Neural cell (in vitro differentiated cells): ENCODE data around the gene KCNH2. TPM values are rescaled to one million over a fixed set of nuclear protein-coding genes. Genes with fewer than 3 reads are reported as not detected.

Experiments used
- H2AFZ ChIP-seq: fragments of 200-600, 300-800 bp; sonication (generic), shearing (Covaris generic); 2 replicates; pipeline ENCODE4 v1.6.0; 2014; ENCODE audit warnings: low read depth, mild to moderate bottlenecking, antibody characterized with exemption, low read length, moderate library complexity
- H3F3A ChIP-seq: fragments of 200-600 bp; shearing (Covaris generic); 2 replicates; pipeline ENCODE4 v1.6.1; 2016; ENCODE audit warnings: mild to moderate bottlenecking, moderate library complexity, mixed read lengths, antibody characterized with exemption, low read length; ENCODE audit not compliant: insufficient read depth, poor library complexity, severe bottlenecking
- H3K27ac ChIP-seq: fragments of 200-600, 300-800 bp; sonication (generic), shearing (Covaris generic); 2 replicates; pipeline ENCODE4 v1.5.1; 2014; ENCODE audit warnings: mild to moderate bottlenecking, low read length, moderate library complexity
- H3K27me3 ChIP-seq: fragments of 300-800, 200-600 bp; sonication (generic), shearing (Covaris generic); 2 replicates; pipeline ENCODE4 v1.6.0; 2014; ENCODE audit warnings: mild to moderate bottlenecking, low read depth, low read length, moderate library complexity; ENCODE audit not compliant: insufficient read depth
- H3K36me3 ChIP-seq: fragments of 300-800, 200-600 bp; sonication (generic), shearing (Covaris generic); 2 replicates; pipeline ENCODE4 v1.5.1; 2014; ENCODE audit warnings: mild to moderate bottlenecking, antibody characterized with exemption, low read length, moderate library complexity; ENCODE audit not compliant: insufficient read depth
- H3K4me2 ChIP-seq: fragments of 300-800, 200-600 bp; sonication (generic), shearing (Covaris generic); 2 replicates; pipeline ENCODE4 v1.6.0; 2014; ENCODE audit warnings: mild to moderate bottlenecking, low read length
- H3K4me3 ChIP-seq: fragments of 300-800, 200-600 bp; sonication (generic), shearing (Covaris generic); 2 replicates; pipeline ENCODE4 v1.5.1; 2014; ENCODE audit warnings: mild to moderate bottlenecking, low read length, moderate library complexity
- H3K79me2 ChIP-seq: fragments of 200-600 bp; shearing (Covaris generic); replicated peaks from 2 replicates; pipeline ENCODE4 v1.6.0; 2014; ENCODE audit warnings: mild to moderate bottlenecking, low read length, moderate library complexity; ENCODE audit not compliant: insufficient read depth
- H3K9ac ChIP-seq: fragments of 300-800, 200-600 bp; sonication (generic), shearing (Covaris generic); 2 replicates; pipeline ENCODE4 v1.6.1; 2016; ENCODE audit warnings: mild to moderate bottlenecking, low read length, mixed read lengths
- H3K9me2 ChIP-seq: fragments of 200-600 bp; shearing (Covaris generic); 2 replicates; pipeline ENCODE4 v1.6.1; 2016; ENCODE audit warnings: mild to moderate bottlenecking, low read length, mixed read lengths; ENCODE audit not compliant: insufficient read depth
- H3K9me3 ChIP-seq: fragments of 200-600, 300-800 bp; sonication (generic), shearing (Covaris generic); 2 replicates; pipeline ENCODE4 v1.6.1; 2016; ENCODE audit warnings: mild to moderate bottlenecking, mixed run types, low read length, moderate library complexity, mixed read lengths
- H4K20me1 ChIP-seq: fragments of 200-600 bp; shearing (Covaris generic); 2 replicates; pipeline ENCODE4 v1.6.1; 2016; ENCODE audit warnings: mild to moderate bottlenecking, mixed run types; ENCODE audit not compliant: insufficient read depth
- EP300 ChIP-seq: fragments of 450-650 bp; conservative IDR thresholded peaks from 2 replicates; pipeline ENCODE4 v1.6.1; 2014; ENCODE audit warnings: antibody characterized with exemption, mild to moderate bottlenecking, moderate library complexity; ENCODE audit not compliant: poor library complexity, severe bottlenecking
- EZH2 ChIP-seq: fragments of 200-600, 300-800 bp; shearing (Covaris generic), sonication (generic); IDR thresholded peaks from 2 replicates; pipeline ENCODE4 v1.6.1; 2014; ENCODE audit warnings: antibody characterized with exemption, low read length, borderline replicate concordance, mild to moderate bottlenecking; ENCODE audit not compliant: insufficient read depth, poor library complexity, severe bottlenecking
- MXI1 ChIP-seq: fragments of 450-650 bp; conservative IDR thresholded peaks from 2 replicates; pipeline ENCODE4 v1.6.1; 2014; ENCODE audit warnings: antibody characterized with exemption, mild to moderate bottlenecking; ENCODE audit not compliant: poor library complexity, severe bottlenecking
- POLR2AphosphoS5 ChIP-seq: IDR thresholded peaks from 2 replicates; pipeline ENCODE4 v1.6.1; 2012
- RAD21 ChIP-seq: fragments of 450-650 bp; conservative IDR thresholded peaks from 2 replicates; pipeline ENCODE4 v1.6.1; 2014; ENCODE audit warnings: antibody characterized with exemption, mild to moderate bottlenecking, moderate library complexity
- SMC3 ChIP-seq: fragments of 450-650 bp; conservative IDR thresholded peaks from 2 replicates; pipeline ENCODE4 v1.6.1; 2014; ENCODE audit warnings: antibody characterized with exemption, mild to moderate bottlenecking, moderate library complexity; ENCODE audit not compliant: poor library complexity
- TAF1 ChIP-seq: IDR thresholded peaks from 2 replicates; pipeline ENCODE4 v1.6.1; 2012; ENCODE audit warnings: low read depth
- polyA plus RNA-seq: library from polyadenylated mRNA; depleted of rRNA; stranded (reverse); fragments of >200 nt; gene quantifications from 2 replicates; pipeline ENCODE4 v1.2.3, GENCODE V29; 2014
- TF ChIP-seq, protein P1 (sequence below): fragments of 450-650 bp; IDR thresholded peaks from 2 replicates; pipeline ENCODE4 v1.5.1; 2014; ENCODE audit warnings: antibody characterized with exemption, mild to moderate bottlenecking, moderate library complexity; ENCODE audit not compliant: poor library complexity, severe bottlenecking
- TF ChIP-seq, protein P2 (sequence below): IDR thresholded peaks from 2 replicates; pipeline ENCODE4 v1.6.1; 2012; ENCODE audit warnings: borderline replicate concordance

KCNH2 gene
- polyA plus RNA-seq, 1 donor from 2014 or later: 24.4 TPM

DNA sequence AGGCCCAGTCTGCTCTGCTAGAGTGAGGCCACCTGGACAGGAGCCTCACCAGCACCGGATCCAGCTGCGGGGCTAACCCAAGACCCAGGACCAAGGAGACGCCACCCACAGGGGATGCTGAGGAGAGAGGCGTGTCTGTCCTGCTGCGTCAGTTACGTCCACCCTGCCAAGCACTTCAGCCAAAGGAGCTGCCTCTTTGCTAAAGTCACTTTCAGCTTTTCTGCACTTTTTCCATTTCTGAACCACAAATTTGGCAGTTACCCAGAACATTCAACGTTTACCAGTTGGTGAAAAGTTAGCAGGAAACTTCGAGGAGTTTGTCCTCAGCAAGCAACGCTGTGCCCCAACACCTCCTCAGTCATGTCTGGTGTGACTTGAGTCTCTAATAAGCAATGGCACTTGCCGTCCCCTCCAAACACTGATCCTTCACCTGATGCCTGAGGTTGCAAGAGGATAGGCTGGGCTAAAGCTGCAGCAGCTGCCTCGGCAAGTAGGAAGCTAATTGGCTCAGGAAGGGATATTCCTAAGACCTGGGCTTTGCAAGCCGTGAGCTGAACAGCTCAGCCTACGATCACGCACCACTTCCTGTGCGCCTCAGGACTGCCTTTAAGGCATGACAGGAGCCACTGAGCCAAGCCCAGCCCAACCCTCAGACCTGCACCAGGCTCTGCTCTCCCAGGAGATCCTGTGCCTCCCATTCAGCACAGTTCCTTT lies 40.1 kb downstream of the KCNH2 start:
- no peak overlapping the region for H3K27ac ChIP-seq
- H3K79me2 ChIP-seq: no peaks in the 10 kb centered on the region
- no peaks in the 10 kb centered on the region for H3K9me2 ChIP-seq
- H3K4me2 ChIP-seq: no peak overlapping the region
- no peaks in the 10 kb centered on the region for H3K9me3 ChIP-seq
- no peaks in the 10 kb centered on the region for H4K20me1 ChIP-seq
- no peak overlapping the region for H2AFZ ChIP-seq
- no peaks in the 10 kb centered on the region for H3K27me3 ChIP-seq
- no peak overlapping the region for H3K4me3 ChIP-seq
- no peaks in the 10 kb centered on the region for H3F3A ChIP-seq
- TF ChIP-seq MXI1 (no peak), POLR2AphosphoS5 (no peak)
- TF ChIP-seq, protein P1, sequence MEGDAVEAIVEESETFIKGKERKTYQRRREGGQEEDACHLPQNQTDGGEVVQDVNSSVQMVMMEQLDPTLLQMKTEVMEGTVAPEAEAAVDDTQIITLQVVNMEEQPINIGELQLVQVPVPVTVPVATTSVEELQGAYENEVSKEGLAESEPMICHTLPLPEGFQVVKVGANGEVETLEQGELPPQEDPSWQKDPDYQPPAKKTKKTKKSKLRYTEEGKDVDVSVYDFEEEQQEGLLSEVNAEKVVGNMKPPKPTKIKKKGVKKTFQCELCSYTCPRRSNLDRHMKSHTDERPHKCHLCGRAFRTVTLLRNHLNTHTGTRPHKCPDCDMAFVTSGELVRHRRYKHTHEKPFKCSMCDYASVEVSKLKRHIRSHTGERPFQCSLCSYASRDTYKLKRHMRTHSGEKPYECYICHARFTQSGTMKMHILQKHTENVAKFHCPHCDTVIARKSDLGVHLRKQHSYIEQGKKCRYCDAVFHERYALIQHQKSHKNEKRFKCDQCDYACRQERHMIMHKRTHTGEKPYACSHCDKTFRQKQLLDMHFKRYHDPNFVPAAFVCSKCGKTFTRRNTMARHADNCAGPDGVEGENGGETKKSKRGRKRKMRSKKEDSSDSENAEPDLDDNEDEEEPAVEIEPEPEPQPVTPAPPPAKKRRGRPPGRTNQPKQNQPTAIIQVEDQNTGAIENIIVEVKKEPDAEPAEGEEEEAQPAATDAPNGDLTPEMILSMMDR: no peak
- H3K9ac ChIP-seq: no peak overlapping the region
- no peaks in the 10 kb centered on the region for H3K36me3 ChIP-seq

DNA sequence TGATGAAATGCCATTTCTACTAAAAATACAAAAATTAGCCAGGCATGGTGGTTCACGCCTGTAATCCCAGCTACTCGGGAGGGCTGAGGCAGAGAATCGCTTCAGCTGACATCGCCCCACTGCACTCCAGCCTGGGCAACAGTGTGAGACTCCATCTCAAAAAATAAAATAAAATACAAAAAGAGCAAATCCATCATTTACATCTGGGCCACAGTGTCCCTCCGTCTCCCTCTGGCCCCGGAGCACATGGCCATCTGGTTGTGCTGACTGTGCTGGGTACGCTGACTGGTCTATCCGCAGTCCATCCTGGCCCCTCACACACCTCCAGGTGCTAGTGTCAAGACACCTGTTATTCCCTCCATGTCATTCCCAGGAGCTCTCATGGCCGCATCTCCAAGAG lies 42.1 kb downstream of the KCNH2 start:
- H3K36me3 ChIP-seq: no peaks in the 10 kb centered on the region
- H3K27me3 ChIP-seq: no peaks in the 10 kb centered on the region

More for the DNA sequence above, 42.1 kb downstream of the KCNH2 start:
- no peaks in the 10 kb centered on the region for H3F3A ChIP-seq
- no peaks in the 10 kb centered on the region for H3K9me3 ChIP-seq
- no peak overlapping the region for H3K4me2 ChIP-seq
- H2AFZ ChIP-seq: no peak overlapping the region
- no peak overlapping the region for H3K9ac ChIP-seq
- no peak overlapping the region for H3K4me3 ChIP-seq
- H3K79me2 ChIP-seq: no peaks in the 10 kb centered on the region
- H4K20me1 ChIP-seq: no peaks in the 10 kb centered on the region
- TF ChIP-seq EP300 (no peak), EZH2 (no peak), SMC3 (no peak), RAD21 (no peak), POLR2AphosphoS5 (no peak), TAF1 (no peak), MXI1 (no peak)
- TF ChIP-seq, protein P2, sequence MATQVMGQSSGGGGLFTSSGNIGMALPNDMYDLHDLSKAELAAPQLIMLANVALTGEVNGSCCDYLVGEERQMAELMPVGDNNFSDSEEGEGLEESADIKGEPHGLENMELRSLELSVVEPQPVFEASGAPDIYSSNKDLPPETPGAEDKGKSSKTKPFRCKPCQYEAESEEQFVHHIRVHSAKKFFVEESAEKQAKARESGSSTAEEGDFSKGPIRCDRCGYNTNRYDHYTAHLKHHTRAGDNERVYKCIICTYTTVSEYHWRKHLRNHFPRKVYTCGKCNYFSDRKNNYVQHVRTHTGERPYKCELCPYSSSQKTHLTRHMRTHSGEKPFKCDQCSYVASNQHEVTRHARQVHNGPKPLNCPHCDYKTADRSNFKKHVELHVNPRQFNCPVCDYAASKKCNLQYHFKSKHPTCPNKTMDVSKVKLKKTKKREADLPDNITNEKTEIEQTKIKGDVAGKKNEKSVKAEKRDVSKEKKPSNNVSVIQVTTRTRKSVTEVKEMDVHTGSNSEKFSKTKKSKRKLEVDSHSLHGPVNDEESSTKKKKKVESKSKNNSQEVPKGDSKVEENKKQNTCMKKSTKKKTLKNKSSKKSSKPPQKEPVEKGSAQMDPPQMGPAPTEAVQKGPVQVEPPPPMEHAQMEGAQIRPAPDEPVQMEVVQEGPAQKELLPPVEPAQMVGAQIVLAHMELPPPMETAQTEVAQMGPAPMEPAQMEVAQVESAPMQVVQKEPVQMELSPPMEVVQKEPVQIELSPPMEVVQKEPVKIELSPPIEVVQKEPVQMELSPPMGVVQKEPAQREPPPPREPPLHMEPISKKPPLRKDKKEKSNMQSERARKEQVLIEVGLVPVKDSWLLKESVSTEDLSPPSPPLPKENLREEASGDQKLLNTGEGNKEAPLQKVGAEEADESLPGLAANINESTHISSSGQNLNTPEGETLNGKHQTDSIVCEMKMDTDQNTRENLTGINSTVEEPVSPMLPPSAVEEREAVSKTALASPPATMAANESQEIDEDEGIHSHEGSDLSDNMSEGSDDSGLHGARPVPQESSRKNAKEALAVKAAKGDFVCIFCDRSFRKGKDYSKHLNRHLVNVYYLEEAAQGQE: no peak
- TF ChIP-seq, protein P1: no peak
- no peak overlapping the region for H3K27ac ChIP-seq
- H3K9me2 ChIP-seq: no peaks in the 10 kb centered on the region
